Karpas-422 (cell line): ENCODE data around the gene ITGA2B. TPM values are rescaled to one million over a fixed set of nuclear protein-coding genes. Genes with fewer than 3 reads are reported as not detected.
"Not testable (repeated sequence)": the region's sequence is repeated elsewhere in the genome, so short reads cannot be mapped to it uniquely, and the experiment has no call there.

Source experiments
- DNase-seq: peaks from one replicate; pipeline ENCODE4 v3.0.0-alpha.2; 2015
- H2AFZ ChIP-seq: fragments of 200-600 bp; sonication (generic); 2 replicates; pipeline ENCODE4 v1.6.1; 2014; ENCODE audit warnings: antibody characterized with exemption, low read length, mixed read lengths
- H3K27ac ChIP-seq: fragments of 200-600 bp; sonication (generic); 2 replicates; pipeline ENCODE4 v1.5.1; 2014; ENCODE audit warnings: mild to moderate bottlenecking, low read length, moderate library complexity
- H3K27me3 ChIP-seq: fragments of 200-600 bp; sonication (generic); 2 replicates; pipeline ENCODE4 v1.6.1; 2014; ENCODE audit warnings: low read length, mixed read lengths
- H3K36me3 ChIP-seq: fragments of 200-600 bp; sonication (generic); 2 replicates; pipeline ENCODE4 v1.6.1; 2014; ENCODE audit warnings: low read length, mixed read lengths; ENCODE audit not compliant: insufficient read depth
- H3K4me1 ChIP-seq: fragments of 200-600 bp; sonication (generic); 2 replicates; pipeline ENCODE4 v1.6.1; 2014; ENCODE audit warnings: mild to moderate bottlenecking, low read length, mixed read lengths
- H3K4me2 ChIP-seq: fragments of 200-600 bp; sonication (generic); 2 replicates; pipeline ENCODE4 v1.6.1; 2014; ENCODE audit warnings: low read length, low read depth, mild to moderate bottlenecking; ENCODE audit not compliant: poor library complexity, severe bottlenecking
- H3K4me3 ChIP-seq: fragments of 200-600 bp; sonication (generic); 2 replicates; pipeline ENCODE4 v1.5.1; 2014; ENCODE audit warnings: mild to moderate bottlenecking, antibody characterized with exemption, low read length, mixed read lengths
- H3K79me2 ChIP-seq: fragments of 200-600 bp; sonication (generic); 2 replicates; pipeline ENCODE4 v1.6.1; 2014; ENCODE audit warnings: mild to moderate bottlenecking, low read length, mixed read lengths
- H3K9ac ChIP-seq: fragments of 200-600 bp; sonication (generic); 2 replicates; pipeline ENCODE4 v1.6.0; 2014; ENCODE audit warnings: low read length
- H3K9me2 ChIP-seq: fragments of 200-600 bp; sonication (generic), shearing (Covaris generic); replicated peaks from 2 replicates; pipeline ENCODE4 v1.6.0; 2014; ENCODE audit warnings: mild to moderate bottlenecking, low read length, moderate library complexity; ENCODE audit not compliant: insufficient read depth
- H3K9me3 ChIP-seq: fragments of 300-700, 200-600 bp; sonication (generic); 2 replicates; pipeline ENCODE4 v1.6.1; 2014; ENCODE audit warnings: low read length, mixed read lengths
- H4K20me1 ChIP-seq: fragments of 200-600 bp; sonication (generic); 2 replicates; pipeline ENCODE4 v1.6.1; 2014; ENCODE audit warnings: mild to moderate bottlenecking, antibody characterized with exemption, low read length, low read depth; ENCODE audit not compliant: insufficient read depth
- total RNA-seq: library from RNA; depleted of rRNA; stranded (reverse); fragments of >200 nt; shearing (Covaris generic); gene quantifications from 2 replicates; pipeline ENCODE4 v1.2.3, GENCODE V29; 2014; ENCODE audit warnings: low replicate concordance

The ITGA2B gene
- total RNA-seq, 1 experiment from 2014 or later: 0.26 TPM

- Histone ChIP-seq H3K4me1 (peaks cover 46% of the 10 kb centered on the region), H3K4me2 (peak overlapping the region; percentile 90), H3K27ac (peak overlapping the region; percentile 95)
These were observed 40.5 kb downstream of the ITGA2B start for GRCh38 chr17:44348988-44349364.

GRCh38 chr17:44348234-44348987 lies 41.0 kb downstream of the ITGA2B start:
- Histone ChIP-seq H3K9ac (peak overlapping the region; percentile 63), H3K4me1 (peaks cover 46% of the 10 kb centered on the region), H3K4me2 (peak overlapping the region; percentile 90), H3K27ac (peak overlapping the region; percentile 95), H3K36me3 (peaks cover 4% of the 10 kb centered on the region), H3K9me3 (no peaks in the 10 kb centered on the region), H3K9me2 (no peaks in the 10 kb centered on the region), H3K27me3 (no peaks in the 10 kb centered on the region), H3K4me3 (peak overlapping the region; percentile 2; the same call in 1 of the 2 replicates), H3K79me2 (peaks cover 8% of the 10 kb centered on the region), H2AFZ (0 out of 2 replicates have a peak overlapping the region, but pooled peaks have one; percentile 5), H4K20me1 (no peaks in the 10 kb centered on the region)
- DNase-seq: peak; percentile 93

More at GRCh38 chr17:44348988-44349364, 40.5 kb downstream of the ITGA2B start:
- Histone ChIP-seq H3K27me3 (no peaks in the 10 kb centered on the region), H4K20me1 (no peaks in the 10 kb centered on the region), H3K4me3 (no peak overlapping the region), H3K79me2 (peaks cover 8% of the 10 kb centered on the region), H3K36me3 (peaks cover 4% of the 10 kb centered on the region), H3K9me3 (no peaks in the 10 kb centered on the region), H3K9me2 (no peaks in the 10 kb centered on the region), H3K9ac (peak overlapping the region; percentile 63), H2AFZ (no peak overlapping the region)
- DNase-seq: no peak

- peak; percentile 70 for DNase-seq
- H3K27me3 ChIP-seq, H4K20me1 ChIP-seq, H3K79me2 ChIP-seq, H3K36me3 ChIP-seq, H3K9me3 ChIP-seq, H3K9me2 ChIP-seq: not testable (repeated sequence)
- Histone ChIP-seq H3K27ac (peak overlapping the region; percentile 95), H2AFZ (0 out of 2 replicates have a peak overlapping the region, but pooled peaks have one; percentile 5), H3K4me2 (peak overlapping the region; percentile 90), H3K4me1 (peaks cover 43% of the 10 kb centered on the region), H3K4me3 (peak overlapping the region; percentile 77; the same call in 1 of the 2 replicates), H3K9ac (peak overlapping the region; percentile 63)
These were observed 42.0 kb downstream of the ITGA2B start for GRCh38 chr17:44347206-44348055.

GRCh38 chr17:44346064-44346844 lies 43.2 kb downstream of the ITGA2B start:
- H3K27me3 ChIP-seq: no peaks in the 10 kb centered on the region
- H4K20me1 ChIP-seq: no peaks in the 10 kb centered on the region
- peaks cover 8% of the 10 kb centered on the region for H3K79me2 ChIP-seq
- no peaks in the 10 kb centered on the region for H3K9me3 ChIP-seq
- H2AFZ ChIP-seq: no peak overlapping the region
- H3K4me1 ChIP-seq: peaks cover 43% of the 10 kb centered on the region
- H3K4me2 ChIP-seq: peak overlapping the region; percentile 90
- H3K36me3 ChIP-seq: no peaks in the 10 kb centered on the region; the same call in 1 of the 2 replicates
- H3K27ac ChIP-seq: peak overlapping the region; percentile 95
- DNase-seq: peak; percentile 47
- H3K9ac ChIP-seq: peak overlapping the region; percentile 83
- H3K4me3 ChIP-seq: peak overlapping the region; percentile 77
- no peaks in the 10 kb centered on the region for H3K9me2 ChIP-seq

GRCh38 chr17:44345454-44346026 lies 43.9 kb downstream of the ITGA2B start:
- H3K9me2 ChIP-seq: no peaks in the 10 kb centered on the region
- H4K20me1 ChIP-seq: no peaks in the 10 kb centered on the region
- H3K4me2 ChIP-seq: peak overlapping the region; percentile 90
- no peaks in the 10 kb centered on the region for H3K9me3 ChIP-seq
- peak; percentile 80 for DNase-seq
- peak overlapping the region; percentile 77 for H3K4me3 ChIP-seq
- H3K36me3 ChIP-seq: no peaks in the 10 kb centered on the region
- H3K4me1 ChIP-seq: peaks cover 43% of the 10 kb centered on the region
- peak overlapping the region; percentile 83 for H3K9ac ChIP-seq
- no peaks in the 10 kb centered on the region for H3K27me3 ChIP-seq
- peaks cover 8% of the 10 kb centered on the region for H3K79me2 ChIP-seq
- peak overlapping the region; percentile 95 for H3K27ac ChIP-seq
- peak overlapping the region; percentile 4; the same call in 1 of the 2 replicates for H2AFZ ChIP-seq

- Histone ChIP-seq H3K27ac (peak within 1 kb of the TSS; percentile 95), H3K4me2 (peak within 1 kb of the TSS; percentile 90), H3K9ac (peak within 1 kb of the TSS; percentile 83), H3K27me3 (no peaks in the 10 kb centered on the region), H3K9me3 (no peaks in the 10 kb centered on the region), H3K79me2 (peaks cover 8% of the 10 kb centered on the region), H3K9me2 (no peaks in the 10 kb centered on the region), H3K36me3 (no peaks in the 10 kb centered on the region), H4K20me1 (no peaks in the 10 kb centered on the region), H3K4me1 (peaks cover 43% of the 10 kb centered on the region), H2AFZ (peak within 1 kb of the TSS; percentile 31; the same call in 1 of the 2 replicates), H3K4me3 (peak within 1 kb of the TSS; percentile 77)
- peak; percentile 97 for DNase-seq
These were observed 44.5 kb downstream of the ITGA2B start, which contains the start of gene GRN for GRCh38 chr17:44344939-44345453. Gene GRN (plus strand): TSS chr17:44345302. CDS start chr17:44349165, 3,863 bp downstream.

GRCh38 chr17:44343510-44344209 lies 45.8 kb downstream of the ITGA2B start:
- H3K36me3 ChIP-seq: no peaks in the 10 kb centered on the region
- H3K27me3 ChIP-seq: no peaks in the 10 kb centered on the region
- no peak overlapping the region for H3K4me3 ChIP-seq
- no peak overlapping the region for H3K9ac ChIP-seq
- no peaks in the 10 kb centered on the region for H3K9me2 ChIP-seq
- no peak overlapping the region for H3K27ac ChIP-seq
- no peak for DNase-seq
- peaks cover 35% of the 10 kb centered on the region for H3K4me1 ChIP-seq
- no peaks in the 10 kb centered on the region for H4K20me1 ChIP-seq
- no peaks in the 10 kb centered on the region for H3K9me3 ChIP-seq
- peaks cover 8% of the 10 kb centered on the region for H3K79me2 ChIP-seq
- no peak overlapping the region for H2AFZ ChIP-seq
- no peak overlapping the region for H3K4me2 ChIP-seq
